Measurements from ENCODE around the gene NEUROD6. TPM values are rescaled to one million over a fixed set of nuclear protein-coding genes. Genes with fewer than 3 reads are reported as not detected.

The NEUROD6 gene
- total RNA-seq, 1 experiment from 2014 or later: not detected

DNA sequence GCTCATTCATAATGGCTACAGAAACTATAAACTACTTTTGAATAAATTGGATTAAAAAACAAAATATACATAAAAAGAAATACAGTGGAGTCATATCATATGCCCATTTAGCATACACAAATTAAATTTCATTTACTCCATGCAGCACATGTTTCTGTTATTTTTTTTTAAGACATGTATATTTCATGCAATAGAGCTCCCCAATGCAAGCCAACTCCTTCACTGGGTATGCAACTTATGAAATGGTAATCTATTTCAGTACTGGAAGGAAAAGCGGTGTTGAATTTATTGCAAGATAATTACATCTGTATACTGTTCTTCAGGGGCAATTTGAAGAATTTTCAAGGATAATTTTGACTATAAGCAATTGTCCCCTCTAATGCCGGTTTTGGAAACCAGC is 49.9 kb downstream of the NEUROD6 start:
- TF ChIP-seq EZH2 (IDR thresholded peaks at IDR 0.05; ENCODE audit: borderline replicate concordance, low read depth, low read length, poor library complexity, severe bottlenecking): no peak
- TF ChIP-seq, protein P1, sequence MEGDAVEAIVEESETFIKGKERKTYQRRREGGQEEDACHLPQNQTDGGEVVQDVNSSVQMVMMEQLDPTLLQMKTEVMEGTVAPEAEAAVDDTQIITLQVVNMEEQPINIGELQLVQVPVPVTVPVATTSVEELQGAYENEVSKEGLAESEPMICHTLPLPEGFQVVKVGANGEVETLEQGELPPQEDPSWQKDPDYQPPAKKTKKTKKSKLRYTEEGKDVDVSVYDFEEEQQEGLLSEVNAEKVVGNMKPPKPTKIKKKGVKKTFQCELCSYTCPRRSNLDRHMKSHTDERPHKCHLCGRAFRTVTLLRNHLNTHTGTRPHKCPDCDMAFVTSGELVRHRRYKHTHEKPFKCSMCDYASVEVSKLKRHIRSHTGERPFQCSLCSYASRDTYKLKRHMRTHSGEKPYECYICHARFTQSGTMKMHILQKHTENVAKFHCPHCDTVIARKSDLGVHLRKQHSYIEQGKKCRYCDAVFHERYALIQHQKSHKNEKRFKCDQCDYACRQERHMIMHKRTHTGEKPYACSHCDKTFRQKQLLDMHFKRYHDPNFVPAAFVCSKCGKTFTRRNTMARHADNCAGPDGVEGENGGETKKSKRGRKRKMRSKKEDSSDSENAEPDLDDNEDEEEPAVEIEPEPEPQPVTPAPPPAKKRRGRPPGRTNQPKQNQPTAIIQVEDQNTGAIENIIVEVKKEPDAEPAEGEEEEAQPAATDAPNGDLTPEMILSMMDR (conservative IDR thresholded peaks at IDR 0.05; ENCODE audit: low read depth, low read length): no peak
- DNase-seq (ENCODE audit: low spot score): no peak
- H3K4me1 ChIP-seq (ENCODE audit: insufficient read depth, low read length, poor library complexity, severe bottlenecking): no peaks in the 10 kb centered on the region
- H3K9me3 ChIP-seq (ENCODE audit: low read depth, low read length, poor library complexity, severe bottlenecking): no peaks in the 10 kb centered on the region
- no peaks in the 10 kb centered on the region for H3K36me3 ChIP-seq (ENCODE audit: insufficient read depth, low read length, poor library complexity, severe bottlenecking)
- H3K27me3 ChIP-seq (replicated peaks; ENCODE audit: insufficient read depth, low read depth, low read length, poor library complexity): no peaks in the 10 kb centered on the region
- intact Hi-C loops (cut with micrococcal nuclease; ENCODE audit: unreplicated experiment): no loop called here
- ChIA-PET POLR2A (ENCODE audit: low non-redundant PET) (no interaction called here), CTCF (no interaction called here)
- no peak overlapping the region for H3K4me3 ChIP-seq (ENCODE audit: low read depth, low read length, poor library complexity, severe bottlenecking)
- H3K27ac ChIP-seq (ENCODE audit: low read depth, low read length, poor library complexity, severe bottlenecking): no peak overlapping the region
- no TSS peak for BruUV-seq (replicated peaks)

Other genes with a start within 250 kb of the NEUROD6 start
- gene ITPRID1, start 173.4 kb upstream of the NEUROD6 start, total RNA-seq (2021): 0.21 and 0.31 TPM in 2 replicates